ENCODE measurements around the gene PSD2. TPM values are rescaled to one million over a fixed set of nuclear protein-coding genes. Genes with fewer than 3 reads are reported as not detected.

PSD2 gene
- total RNA-seq, 1 donor from 2014 or later = 0.25 TPM

DNA sequence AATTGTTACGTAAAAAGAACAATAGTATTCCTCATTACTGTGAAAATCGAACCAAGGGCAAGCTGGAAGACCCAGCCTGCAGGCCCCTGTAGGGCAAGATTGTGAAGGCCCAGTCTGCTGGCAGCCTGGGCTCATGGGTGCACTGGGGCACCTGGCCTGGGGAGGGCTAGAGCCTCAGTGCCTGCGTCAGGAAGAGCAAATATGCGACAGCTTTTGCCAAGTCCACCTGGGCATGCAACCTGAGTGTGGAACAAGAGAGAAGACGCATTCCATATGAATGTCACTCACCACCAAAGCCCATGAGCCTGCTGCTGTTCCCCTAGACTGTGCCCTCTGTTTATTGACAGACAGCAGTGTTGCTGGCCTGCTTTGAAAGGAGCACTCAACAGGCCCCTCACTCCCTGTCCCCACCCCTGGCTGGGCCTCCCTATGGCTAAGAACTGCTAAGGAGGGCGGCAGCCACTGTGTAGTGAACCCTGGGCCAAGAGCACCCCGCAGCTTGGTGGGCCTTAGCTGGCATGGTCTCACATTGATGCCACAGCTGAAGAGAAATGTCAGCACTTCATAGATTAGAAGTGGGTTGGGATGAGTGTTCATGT, 28.2 kb downstream of the PSD2 start:
- Mint-ChIP-seq H3K9me3 (ENCODE audit: unreplicated experiment) (peaks cover 40% of the 10 kb centered on the region), H3K27ac (ENCODE audit: unreplicated experiment) (no peak overlapping the region), H3K36me3 (ENCODE audit: low read depth, unreplicated experiment) (peaks cover 5% of the 10 kb centered on the region), H3K4me1 (ENCODE audit: low read depth, unreplicated experiment) (no peaks in the 10 kb centered on the region), H3K4me3 (ENCODE audit: unreplicated experiment) (no peak overlapping the region), H3K27me3 (ENCODE audit: low read depth, unreplicated experiment) (peaks cover 73% of the 10 kb centered on the region)
- H2AFZ ChIP-seq (ENCODE audit: low read depth, low read length) = no peak overlapping the region
- H3K4me2 ChIP-seq (ENCODE audit: low read length) = no peak overlapping the region
- no peaks in the 10 kb centered on the region for H3K4me1 ChIP-seq (ENCODE audit: insufficient read depth, low read length)
- DNase-seq (ENCODE audit: low read depth) = no peak
- no peak overlapping the region for H3K9ac ChIP-seq (ENCODE audit: low read length)
- H3K27ac ChIP-seq (ENCODE audit: low read depth, low read length) = no peak overlapping the region
- peaks cover 10% of the 10 kb centered on the region for H3K27me3 ChIP-seq (ENCODE audit: insufficient read depth, low read length)
- no peaks in the 10 kb centered on the region for H3K9me3 ChIP-seq (ENCODE audit: insufficient read depth, low read depth, low read length)
- H4K20me1 ChIP-seq (ENCODE audit: insufficient read depth, low read length) = no peaks in the 10 kb centered on the region
- H3K4me3 ChIP-seq (ENCODE audit: insufficient read depth, low read depth, low read length) = no peak overlapping the region
- no peak for FAIRE-seq
- no peak for TF ChIP-seq EZH2 (IDR thresholded peaks at IDR 0.05; ENCODE audit: insufficient read depth, low read length)
- TF ChIP-seq, protein P1, sequence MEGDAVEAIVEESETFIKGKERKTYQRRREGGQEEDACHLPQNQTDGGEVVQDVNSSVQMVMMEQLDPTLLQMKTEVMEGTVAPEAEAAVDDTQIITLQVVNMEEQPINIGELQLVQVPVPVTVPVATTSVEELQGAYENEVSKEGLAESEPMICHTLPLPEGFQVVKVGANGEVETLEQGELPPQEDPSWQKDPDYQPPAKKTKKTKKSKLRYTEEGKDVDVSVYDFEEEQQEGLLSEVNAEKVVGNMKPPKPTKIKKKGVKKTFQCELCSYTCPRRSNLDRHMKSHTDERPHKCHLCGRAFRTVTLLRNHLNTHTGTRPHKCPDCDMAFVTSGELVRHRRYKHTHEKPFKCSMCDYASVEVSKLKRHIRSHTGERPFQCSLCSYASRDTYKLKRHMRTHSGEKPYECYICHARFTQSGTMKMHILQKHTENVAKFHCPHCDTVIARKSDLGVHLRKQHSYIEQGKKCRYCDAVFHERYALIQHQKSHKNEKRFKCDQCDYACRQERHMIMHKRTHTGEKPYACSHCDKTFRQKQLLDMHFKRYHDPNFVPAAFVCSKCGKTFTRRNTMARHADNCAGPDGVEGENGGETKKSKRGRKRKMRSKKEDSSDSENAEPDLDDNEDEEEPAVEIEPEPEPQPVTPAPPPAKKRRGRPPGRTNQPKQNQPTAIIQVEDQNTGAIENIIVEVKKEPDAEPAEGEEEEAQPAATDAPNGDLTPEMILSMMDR (IDR thresholded peaks at IDR 0.05; ENCODE audit: insufficient read depth, low read depth, low read length) = no peak
- H3K79me2 ChIP-seq (ENCODE audit: insufficient read depth, low read length) = no peaks in the 10 kb centered on the region
- H3K36me3 ChIP-seq (ENCODE audit: insufficient read depth, low read length) = no peaks in the 10 kb centered on the region

DNA sequence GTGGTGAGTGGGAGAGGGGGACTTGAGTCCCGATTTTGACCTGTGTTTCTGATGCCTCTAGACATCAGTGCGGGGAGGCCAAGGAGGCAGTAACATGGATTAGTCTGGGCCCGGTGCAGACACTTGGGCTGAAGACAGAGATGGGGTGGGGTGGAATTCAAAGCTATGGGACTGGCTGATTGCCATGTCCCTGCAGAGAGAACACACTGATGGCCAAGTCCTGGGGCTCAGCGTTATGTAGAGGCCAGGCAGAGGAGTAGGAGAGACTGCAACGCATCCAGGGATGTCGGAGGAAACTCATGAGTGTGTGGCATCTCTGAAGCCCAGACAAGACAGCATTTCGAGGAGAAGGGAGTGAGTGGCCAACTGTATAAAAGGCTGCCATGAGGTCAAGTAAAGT, 30.1 kb downstream of the PSD2 start:
- Mint-ChIP-seq H3K27ac (ENCODE audit: unreplicated experiment) (no peak overlapping the region), H3K27me3 (ENCODE audit: low read depth, unreplicated experiment) (peaks cover 60% of the 10 kb centered on the region), H3K4me1 (ENCODE audit: low read depth, unreplicated experiment) (no peaks in the 10 kb centered on the region), H3K36me3 (ENCODE audit: low read depth, unreplicated experiment) (peaks cover 5% of the 10 kb centered on the region), H3K9me3 (ENCODE audit: unreplicated experiment) (peaks cover 27% of the 10 kb centered on the region), H3K4me3 (ENCODE audit: unreplicated experiment) (no peak overlapping the region)
- Histone ChIP-seq H3K9ac (ENCODE audit: low read length) (no peak overlapping the region), H3K4me2 (ENCODE audit: low read length) (no peak overlapping the region), H4K20me1 (ENCODE audit: insufficient read depth, low read length) (no peaks in the 10 kb centered on the region), H3K27me3 (ENCODE audit: insufficient read depth, low read length) (peaks cover 8% of the 10 kb centered on the region), H3K79me2 (ENCODE audit: insufficient read depth, low read length) (no peaks in the 10 kb centered on the region), H2AFZ (ENCODE audit: low read depth, low read length) (no peak overlapping the region), H3K4me3 (ENCODE audit: insufficient read depth, low read depth, low read length) (no peak overlapping the region), H3K9me3 (ENCODE audit: insufficient read depth, low read depth, low read length) (no peaks in the 10 kb centered on the region), H3K27ac (ENCODE audit: low read depth, low read length) (no peak overlapping the region), H3K4me1 (ENCODE audit: insufficient read depth, low read length) (no peaks in the 10 kb centered on the region), H3K36me3 (ENCODE audit: insufficient read depth, low read length) (no peaks in the 10 kb centered on the region)
- TF ChIP-seq, protein P1 (IDR thresholded peaks at IDR 0.05; ENCODE audit: insufficient read depth, low read depth, low read length) = no peak
- no peak for TF ChIP-seq EZH2 (IDR thresholded peaks at IDR 0.05; ENCODE audit: insufficient read depth, low read length)
- FAIRE-seq (no peak), DNase-seq (ENCODE audit: low read depth) (no peak)

GRCh38 chr5:139828207-139828895, 32.7 kb downstream of the PSD2 start:
- no peaks in the 10 kb centered on the region for H3K9me3 ChIP-seq (ENCODE audit: insufficient read depth, low read depth, low read length)
- no peaks in the 10 kb centered on the region for H3K36me3 ChIP-seq (ENCODE audit: insufficient read depth, low read length)
- no peak overlapping the region for H3K9ac ChIP-seq (ENCODE audit: low read length)
- H3K27ac ChIP-seq (ENCODE audit: low read depth, low read length) = no peak overlapping the region
- H3K4me1 ChIP-seq (ENCODE audit: insufficient read depth, low read length) = no peaks in the 10 kb centered on the region
- Mint-ChIP-seq H3K36me3 (ENCODE audit: low read depth, unreplicated experiment) (peaks cover 5% of the 10 kb centered on the region), H3K27me3 (ENCODE audit: low read depth, unreplicated experiment) (peaks cover 74% of the 10 kb centered on the region), H3K27ac (ENCODE audit: unreplicated experiment) (no peak overlapping the region), H3K4me1 (ENCODE audit: low read depth, unreplicated experiment) (no peaks in the 10 kb centered on the region), H3K9me3 (ENCODE audit: unreplicated experiment) (peaks cover 22% of the 10 kb centered on the region), H3K4me3 (ENCODE audit: unreplicated experiment) (no peak overlapping the region)
- DNase-seq (ENCODE audit: low read depth) (no peak), FAIRE-seq (no peak)
- H3K4me2 ChIP-seq (ENCODE audit: low read length) = no peak overlapping the region
- H3K27me3 ChIP-seq (ENCODE audit: insufficient read depth, low read length) = peaks cover 27% of the 10 kb centered on the region
- H3K79me2 ChIP-seq (ENCODE audit: insufficient read depth, low read length) = no peaks in the 10 kb centered on the region
- H4K20me1 ChIP-seq (ENCODE audit: insufficient read depth, low read length) = no peaks in the 10 kb centered on the region
- no peak overlapping the region for H2AFZ ChIP-seq (ENCODE audit: low read depth, low read length)
- H3K4me3 ChIP-seq (ENCODE audit: insufficient read depth, low read depth, low read length) = no peak overlapping the region
- TF ChIP-seq, protein P1 (IDR thresholded peaks at IDR 0.05; ENCODE audit: insufficient read depth, low read depth, low read length) = no peak
- no peak for TF ChIP-seq EZH2 (IDR thresholded peaks at IDR 0.05; ENCODE audit: insufficient read depth, low read length)

Data from astrocyte (in vitro differentiated cells and primary cell).